Choroid plexus epithelial cell (primary cell): Measurements from ENCODE around the gene H6PD.
A peak's percentile ranks its signal among the peaks of the same experiment; 100 is the strongest.

Source experiments
- DNase-seq: peaks from one replicate; pipeline ENCODE4 v3.0.0-alpha.2; 2010; ENCODE audit warnings: low read depth
- H3K4me3 ChIP-seq: 2 replicates; pipeline ENCODE4 v1.5.1; 2011; ENCODE audit warnings: low read depth, mild to moderate bottlenecking, control low read depth, low read length, moderate library complexity
- CTCF ChIP-seq: conservative IDR thresholded peaks from 2 replicates; pipeline ENCODE4 v1.5.1; 2011; ENCODE audit warnings: low read depth, mild to moderate bottlenecking, control low read depth, inconsistent platforms, low read length, moderate library complexity

Gene H6PD

GRCh38 chr1:9207086-9207485 is 27.5 kb upstream of the H6PD start:
- no peak for TF ChIP-seq CTCF
- peak; percentile 83 for DNase-seq
- H3K4me3 ChIP-seq: no peak overlapping the region

- peak; percentile 59 for DNase-seq
- TF ChIP-seq CTCF: no peak
- no peak overlapping the region for H3K4me3 ChIP-seq
These were observed 26.9 kb upstream of the H6PD start for GRCh38 chr1:9207715-9208114.

DNA sequence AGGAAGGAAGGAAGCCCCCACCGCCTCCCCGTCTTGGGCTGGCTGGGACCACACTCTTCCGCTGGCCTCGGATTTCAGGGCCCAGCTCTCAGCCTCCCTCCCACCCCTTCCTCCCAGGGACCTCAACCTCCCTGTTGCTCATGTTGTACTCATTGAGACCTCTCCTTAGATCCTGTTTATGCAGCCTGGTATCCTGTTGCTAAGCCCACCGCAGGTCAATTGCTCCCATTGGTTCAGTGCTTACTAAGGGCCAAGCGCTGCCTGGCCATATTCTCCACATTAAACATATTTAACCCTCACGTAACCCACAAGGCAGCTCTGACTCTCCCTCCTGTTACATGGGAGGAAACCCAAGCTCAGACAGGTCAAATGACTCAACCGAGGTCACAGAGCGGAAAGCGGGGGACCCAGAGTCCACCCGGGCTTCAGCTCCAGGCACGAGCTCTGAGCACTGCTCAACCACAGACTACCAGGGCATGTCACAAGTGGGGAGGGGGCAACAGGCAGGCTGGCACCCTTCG is 23.2 kb upstream of the H6PD start:
- peak; percentile 98 for DNase-seq
- TF ChIP-seq CTCF: no peak
- no peak overlapping the region for H3K4me3 ChIP-seq

DNA sequence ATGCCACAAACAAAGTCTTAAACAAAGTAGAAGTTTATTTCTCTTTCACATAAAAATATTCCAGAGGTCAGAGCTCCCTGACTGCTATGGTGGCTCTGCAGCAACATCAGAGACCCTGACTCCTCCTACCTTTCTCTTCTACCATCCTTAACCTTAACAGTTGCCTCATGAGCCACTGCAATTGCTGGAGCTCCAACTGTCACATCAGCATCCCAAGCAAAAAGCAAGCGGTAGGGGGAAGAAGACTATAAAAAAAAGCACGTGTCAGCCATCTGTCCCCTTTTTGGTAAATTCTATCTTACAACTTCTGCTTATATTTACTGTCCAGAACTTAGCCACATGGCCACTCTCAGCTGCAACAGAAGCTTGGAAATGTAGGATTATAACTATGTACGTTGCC is 21.8 kb upstream of the H6PD start:
- no peak overlapping the region for H3K4me3 ChIP-seq
- DNase-seq: no peak
- no peak for TF ChIP-seq CTCF

- TF ChIP-seq CTCF: no peak
These were observed 20.6 kb upstream of the H6PD start for GRCh38 chr1:9213956-9214355.

DNA sequence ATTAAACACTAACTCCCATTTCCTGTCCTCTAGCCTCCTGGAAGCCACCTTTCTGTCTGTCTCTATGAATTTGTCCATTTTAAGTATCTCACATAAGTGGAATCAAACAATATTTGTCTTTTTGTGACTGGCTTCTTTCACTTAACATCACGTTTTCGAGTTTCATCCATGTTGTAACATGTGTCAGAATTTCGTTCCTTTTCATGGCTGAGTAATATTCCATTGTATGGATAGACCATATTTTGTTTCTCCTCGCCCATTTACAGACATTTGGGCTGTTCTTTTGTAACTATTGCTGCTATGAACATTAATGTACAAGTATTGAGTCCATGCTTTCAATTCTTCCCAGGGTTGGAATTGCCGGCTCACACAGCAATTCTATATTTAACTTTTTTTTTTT is 15.7 kb upstream of the H6PD start:
- no peak for TF ChIP-seq CTCF
- H3K4me3 ChIP-seq: no peak overlapping the region
- DNase-seq: no peak

More at GRCh38 chr1:9213956-9214355, 20.6 kb upstream of the H6PD start:
- no peak overlapping the region for H3K4me3 ChIP-seq
- no peak for DNase-seq

DNA sequence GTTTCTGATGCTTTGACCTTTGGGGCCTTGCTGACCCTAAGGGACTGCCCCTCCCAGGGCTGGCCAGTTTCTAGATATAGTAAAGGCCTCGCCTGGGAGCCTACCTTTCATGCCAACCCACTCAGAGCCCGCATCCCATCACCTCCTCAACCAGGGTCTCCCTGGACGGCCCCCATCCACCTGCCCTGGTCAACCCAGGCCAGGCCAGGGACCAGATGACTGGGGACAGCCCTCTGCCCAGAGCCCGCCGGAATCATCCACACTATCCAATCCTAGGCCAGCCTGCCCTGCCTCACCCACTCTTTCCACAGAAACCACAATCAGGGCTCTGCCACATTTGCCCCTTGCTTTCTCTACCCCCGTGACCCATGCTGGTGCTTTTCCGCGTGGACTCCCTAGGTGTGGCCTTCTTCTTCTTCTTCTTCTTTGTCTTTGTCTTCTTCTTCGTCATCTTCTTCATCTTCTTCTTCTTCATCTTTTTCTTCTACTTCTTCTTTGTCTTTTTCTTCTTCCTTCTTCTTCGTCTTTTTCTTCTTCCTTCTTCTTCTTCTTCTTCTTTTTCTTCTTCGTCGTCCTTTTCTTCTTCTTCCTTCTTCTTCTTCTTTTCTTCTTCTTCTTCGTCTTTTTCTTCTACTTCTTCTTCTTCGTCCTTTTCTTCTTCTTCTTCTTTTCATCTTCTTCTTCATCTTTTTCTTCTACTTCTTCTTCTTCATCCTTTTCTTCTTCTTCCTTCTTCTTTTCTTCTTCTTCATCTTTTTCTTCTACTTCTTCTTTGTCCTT is 11.5 kb upstream of the H6PD start:
- H3K4me3 ChIP-seq: no peak overlapping the region
- DNase-seq: no peak
- TF ChIP-seq CTCF: no peak
